GM18520 (cell line): ENCODE results near the gene ACSF3.
"Not testable (repeated sequence)": the region's sequence is repeated elsewhere in the genome, so short reads cannot be mapped to it uniquely, and the experiment has no call there.

Experiments used
- ATAC-seq: cut with Tn5 transposase; IDR thresholded peaks from one replicate; pipeline ENCODE4 v1.9.1; 2021; ENCODE audit not compliant: unreplicated experiment

Gene ACSF3

GRCh38 chr16:89156740-89157645 is 63.3 kb downstream of the ACSF3 start:
- ATAC-seq: no peak

- ATAC-seq: no peak
Observed at GRCh38 chr16:89157778-89158177, 64.1 kb downstream of the ACSF3 start.

GRCh38 chr16:89159066-89159849 is 65.6 kb downstream of the ACSF3 start:
- ATAC-seq: no peak

GRCh38 chr16:89159850-89160354 is 66.2 kb downstream of the ACSF3 start:
- ATAC-seq: no peak

GRCh38 chr16:89160977-89161701 is 67.5 kb downstream of the ACSF3 start:
- ATAC-seq: no peak

- no peak for ATAC-seq
Observed at GRCh38 chr16:89161763-89162713, 68.4 kb downstream of the ACSF3 start.

- no peak for ATAC-seq
Observed at GRCh38 chr16:89163297-89163696, 69.6 kb downstream of the ACSF3 start.

- no peak for ATAC-seq
Observed at GRCh38 chr16:89164436-89164835, 70.8 kb downstream of the ACSF3 start.

- no peak for ATAC-seq
Observed at GRCh38 chr16:89164847-89165680, 71.4 kb downstream of the ACSF3 start.

GRCh38 chr16:89165681-89165979 is 72.0 kb downstream of the ACSF3 start:
- ATAC-seq: not testable (repeated sequence)

- no peak for ATAC-seq
Observed at GRCh38 chr16:89166696-89167424, 73.2 kb downstream of the ACSF3 start.

- no peak for ATAC-seq
Observed at GRCh38 chr16:89167425-89167941, 73.8 kb downstream of the ACSF3 start.

GRCh38 chr16:89168381-89169189 is 74.9 kb downstream of the ACSF3 start:
- ATAC-seq: no peak

- no peak for ATAC-seq
Observed at GRCh38 chr16:89169778-89170177, 76.1 kb downstream of the ACSF3 start.

GRCh38 chr16:89170346-89171215 is 76.9 kb downstream of the ACSF3 start:
- no peak for ATAC-seq
